ENCODE results near the gene CSF2.
"Not testable (repeated sequence)": the region's sequence is repeated elsewhere in the genome, so short reads cannot be mapped to it uniquely, and the experiment has no call there.

CSF2 gene

GRCh38 chr5:132093271-132093670, 19.7 kb downstream of the CSF2 start:
- no peak for DNase-seq

DNA sequence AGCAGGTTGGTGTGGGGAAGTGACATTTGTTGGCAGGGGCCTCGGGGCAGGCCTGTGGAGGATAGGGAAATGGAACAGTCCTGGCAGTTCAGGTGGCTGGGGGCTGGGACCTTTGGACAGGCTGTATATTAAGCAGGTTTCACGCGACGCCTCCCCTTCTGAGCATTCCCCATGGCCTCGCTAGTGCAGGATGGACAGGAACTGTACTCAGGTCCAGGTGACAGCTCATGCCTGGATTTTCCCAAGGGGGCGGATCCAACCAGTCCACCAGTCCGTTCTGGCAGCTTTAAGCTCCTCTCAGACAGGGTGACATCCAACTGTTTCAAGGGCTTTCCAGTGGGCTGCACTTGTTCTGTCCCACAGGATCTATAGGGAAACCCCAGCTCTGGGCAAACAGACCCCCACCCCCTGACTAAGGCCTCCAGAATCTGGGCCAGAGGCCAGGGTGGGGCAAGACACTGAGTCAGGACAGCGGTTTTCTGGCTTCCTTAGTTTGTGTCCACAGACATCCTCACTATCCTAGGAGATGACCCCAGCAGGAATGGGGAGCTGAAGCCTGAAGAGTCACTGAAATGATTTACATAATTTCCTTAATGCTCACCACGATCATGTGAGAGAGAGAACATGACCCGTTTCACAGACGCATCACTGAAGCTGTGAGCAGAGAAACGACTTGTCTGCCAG, 20.9 kb downstream of the CSF2 start:
- DNase-seq: no peak

DNA sequence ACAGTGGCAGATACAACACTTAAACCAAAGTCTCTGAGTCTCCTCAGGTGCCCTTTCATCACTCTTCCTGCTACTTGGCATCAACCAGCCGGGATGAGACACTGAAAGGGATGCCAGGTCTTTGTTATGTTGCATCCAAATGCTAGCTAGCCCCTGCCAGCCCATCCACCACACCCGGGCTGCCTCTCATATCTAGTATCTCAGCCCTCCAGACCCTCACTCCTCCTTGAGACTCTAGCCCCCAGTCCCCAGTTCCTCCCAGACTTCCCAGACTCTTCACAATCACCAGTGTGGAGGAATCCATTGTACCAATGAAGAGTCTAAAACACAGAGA, 21.5 kb downstream of the CSF2 start:
- DNase-seq: no peak

- DNase-seq: no peak
Measured at GRCh38 chr5:132095424-132095972, 21.9 kb downstream of the CSF2 start.

GRCh38 chr5:132096904-132097303, 23.3 kb downstream of the CSF2 start:
- DNase-seq: no peak

DNA sequence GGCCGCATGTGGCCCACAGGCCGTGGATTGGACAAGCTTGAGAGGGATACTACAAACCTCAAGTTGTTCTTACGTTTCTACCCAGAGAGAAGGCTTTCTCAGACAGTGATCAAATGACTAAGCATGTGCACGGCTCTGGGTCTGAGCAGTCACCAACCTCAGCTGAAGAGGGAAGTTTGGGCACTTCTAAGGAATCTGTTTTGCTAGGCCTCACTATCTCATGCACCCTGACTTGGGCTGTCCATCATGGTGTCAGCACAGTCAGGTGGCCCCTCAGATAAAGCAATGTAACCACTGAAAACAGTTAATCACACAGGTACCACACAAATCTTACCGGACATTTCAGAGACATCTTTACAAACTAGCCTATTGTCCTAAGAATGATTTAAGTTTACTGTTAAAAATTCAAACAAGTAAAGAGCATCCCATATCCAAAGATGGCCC, 24.6 kb downstream of the CSF2 start:
- DNase-seq: no peak

GRCh38 chr5:132098621-132099020, 25.0 kb downstream of the CSF2 start:
- DNase-seq: no peak

DNA sequence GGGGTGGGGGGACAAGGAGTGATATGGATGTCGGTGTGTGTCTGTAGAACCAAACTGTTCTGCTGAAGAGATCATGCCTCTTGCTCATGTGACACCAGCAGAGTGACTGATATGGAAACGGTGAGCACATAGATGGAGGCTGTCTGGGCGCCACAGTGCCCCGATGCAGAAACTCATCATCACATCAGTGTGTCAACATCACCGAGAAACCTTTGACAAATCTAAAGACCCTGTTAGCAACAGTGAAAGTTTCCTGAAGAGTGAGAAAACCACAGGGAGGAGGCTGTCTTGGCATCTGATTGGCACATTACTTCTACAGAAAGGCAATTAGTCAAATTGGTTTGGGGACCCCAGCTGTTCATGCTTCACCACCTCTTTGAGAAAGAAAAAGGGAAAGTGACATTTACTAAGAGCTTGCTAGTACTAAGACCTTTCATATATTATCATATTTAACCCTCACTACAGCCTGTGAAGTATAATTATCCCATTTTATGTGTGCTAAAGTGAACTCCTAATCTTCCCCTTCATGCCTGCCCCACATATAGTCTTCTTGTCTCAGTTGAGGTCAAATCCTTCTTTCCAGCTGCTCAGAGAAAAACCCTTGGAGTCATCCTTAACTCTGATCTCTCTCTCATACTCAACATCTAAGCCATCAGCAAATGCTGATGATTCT, 25.6 kb downstream of the CSF2 start:
- no peak for DNase-seq

DNA sequence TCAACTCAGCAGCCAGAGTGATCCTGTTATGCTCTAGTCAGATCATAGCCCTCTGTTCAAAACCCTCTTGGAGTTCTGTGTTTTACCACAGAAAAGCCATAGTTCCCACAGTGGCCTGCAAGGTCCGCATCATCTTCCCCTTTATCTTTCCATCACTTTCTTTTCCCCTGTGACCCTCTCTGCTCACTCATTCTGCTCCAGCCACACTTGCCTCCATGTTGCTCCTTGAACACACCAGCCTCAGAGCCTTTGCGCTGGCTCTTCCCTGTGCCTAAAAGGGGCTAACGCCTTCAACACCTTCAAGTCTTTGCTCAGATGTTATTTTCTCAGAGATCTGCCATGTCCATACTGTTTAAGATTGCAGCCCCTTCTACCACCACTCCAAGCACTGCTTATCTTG, 26.3 kb downstream of the CSF2 start:
- DNase-seq: no peak

DNA sequence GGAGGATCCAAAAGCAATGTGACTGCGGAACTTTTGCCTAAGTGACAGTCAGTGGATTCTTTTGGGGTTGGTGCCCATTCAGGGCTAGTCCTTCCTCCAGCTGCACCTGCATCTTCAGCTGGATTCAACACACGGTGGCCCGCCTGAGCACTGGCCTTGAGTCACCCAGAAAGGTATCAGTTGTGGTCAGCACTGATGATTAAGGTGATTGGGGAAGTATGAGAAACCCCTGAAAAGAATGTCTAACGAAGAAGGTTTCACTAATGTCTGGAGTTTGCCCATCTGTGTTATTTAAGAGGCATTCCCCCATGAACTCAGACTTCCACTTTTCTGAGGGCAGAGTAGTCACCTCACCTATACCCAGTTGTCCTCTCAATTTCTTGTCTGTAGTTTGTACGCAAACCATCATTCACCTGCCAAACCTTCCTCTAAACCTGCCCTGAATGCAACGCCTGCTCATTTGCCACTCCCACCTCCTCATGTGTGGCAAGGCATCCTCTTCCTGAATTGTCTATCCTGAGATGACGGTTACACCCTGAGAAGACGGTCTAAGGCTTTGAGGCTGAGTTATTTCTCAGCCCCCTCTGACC, 27.2 kb downstream of the CSF2 start:
- no peak for DNase-seq

DNA sequence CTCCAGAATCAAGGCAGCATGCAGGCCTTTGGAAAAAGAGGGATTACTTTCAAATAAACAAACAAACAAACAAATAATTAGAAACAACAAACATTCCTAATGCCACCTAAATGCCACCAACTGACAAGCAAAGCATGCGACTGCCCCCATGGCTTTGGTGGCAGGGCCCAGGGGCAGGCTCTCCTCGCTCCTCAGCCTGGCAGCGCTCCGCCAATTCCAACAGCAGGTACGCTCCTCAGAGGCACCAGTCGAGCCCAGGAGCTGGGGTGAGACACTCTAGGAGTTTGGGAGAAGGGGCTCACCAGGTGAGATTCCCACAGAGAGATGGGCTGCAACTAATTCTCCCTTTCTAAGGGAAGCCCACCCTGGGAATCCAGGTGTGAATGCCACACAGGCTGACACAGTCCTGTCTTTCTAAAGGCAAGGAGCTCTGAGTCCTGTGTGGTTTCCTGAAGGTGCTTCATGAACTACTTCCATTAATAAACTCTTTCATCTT, 27.8 kb downstream of the CSF2 start:
- no peak for DNase-seq

DNA sequence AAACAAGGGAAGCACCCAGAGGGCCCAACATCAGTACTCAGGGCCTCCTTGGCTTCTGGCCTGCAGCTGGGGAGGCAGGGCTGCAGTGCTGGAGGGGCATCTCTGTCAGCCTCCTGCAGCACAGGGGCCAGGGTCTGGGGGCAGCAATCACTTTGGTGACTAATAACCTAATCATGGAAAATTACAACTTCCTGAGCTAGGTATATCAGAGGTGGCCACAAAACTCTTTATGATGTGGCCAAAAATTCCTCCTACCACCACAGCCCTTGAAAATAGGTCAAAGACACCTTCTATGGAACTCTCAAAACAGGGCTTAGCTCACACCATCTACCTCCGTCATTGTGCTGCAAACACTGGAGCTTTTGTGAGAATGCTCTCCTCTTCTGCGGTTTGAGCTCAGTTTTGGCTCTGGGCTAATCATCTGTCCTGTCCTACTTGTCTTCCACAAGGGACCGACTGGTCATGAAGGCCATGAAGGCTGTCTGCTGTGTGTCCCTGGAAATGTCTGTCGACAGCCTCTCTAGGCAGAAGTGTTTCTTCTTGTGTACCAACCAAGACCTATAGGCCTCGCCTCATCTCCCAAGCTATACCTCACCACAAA, 28.6 kb downstream of the CSF2 start:
- no peak for DNase-seq

- DNase-seq: no peak
Measured at GRCh38 chr5:132102944-132103331, 29.3 kb downstream of the CSF2 start.

DNA sequence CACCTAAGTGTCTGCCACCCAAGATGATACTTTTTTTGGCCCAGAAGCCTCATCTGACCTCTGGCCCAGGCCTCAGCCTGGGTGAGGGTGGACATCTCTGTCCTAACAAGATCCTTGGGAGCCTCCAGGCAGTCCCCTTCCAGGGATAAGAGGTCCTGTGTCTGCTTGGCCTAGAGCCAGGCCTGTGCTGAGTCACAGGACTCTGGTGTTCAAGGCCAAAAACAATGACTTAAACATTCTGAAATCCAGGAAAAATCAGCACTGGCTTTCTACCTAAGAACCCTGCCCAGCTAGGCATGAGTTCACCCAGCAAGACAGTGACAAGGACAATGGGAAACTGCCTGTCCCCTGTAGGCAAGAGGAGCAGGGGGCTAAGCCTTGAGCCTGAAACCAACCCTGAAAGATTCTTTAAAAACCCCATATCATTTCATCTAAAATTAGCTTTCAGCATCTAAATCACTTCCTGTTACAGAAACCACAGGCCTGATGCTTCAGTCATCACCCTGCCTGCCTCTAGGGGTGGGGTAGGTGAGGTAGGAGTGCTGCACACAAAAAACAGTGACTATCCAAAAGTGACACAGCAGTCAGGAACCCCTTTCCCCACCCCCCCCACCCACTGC, 29.9 kb downstream of the CSF2 start:
- no peak for DNase-seq

- DNase-seq: no peak
Measured at GRCh38 chr5:132103969-132104391, 30.4 kb downstream of the CSF2 start.

DNA sequence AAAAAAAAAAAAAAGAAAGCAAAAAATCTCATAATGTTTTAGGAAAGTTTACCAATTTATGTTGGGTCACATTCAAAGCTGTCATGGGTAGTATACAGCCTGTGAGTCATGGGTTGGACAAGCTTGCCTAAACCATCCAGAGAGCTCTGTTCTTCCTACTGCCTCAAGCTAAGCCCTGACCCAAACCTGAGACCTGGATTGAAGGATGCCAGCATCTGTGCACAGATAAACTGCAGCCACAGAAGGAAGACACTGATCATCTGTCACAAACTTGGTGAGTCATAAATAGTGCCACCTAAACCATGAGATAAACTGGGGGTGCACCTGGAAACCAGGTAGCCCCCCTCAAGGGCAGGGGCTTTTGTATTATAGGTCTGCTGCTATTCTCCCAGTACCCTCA, 31.0 kb downstream of the CSF2 start:
- no peak for DNase-seq

GRCh38 chr5:132105688-132106087, 32.1 kb downstream of the CSF2 start:
- DNase-seq: no peak

DNA sequence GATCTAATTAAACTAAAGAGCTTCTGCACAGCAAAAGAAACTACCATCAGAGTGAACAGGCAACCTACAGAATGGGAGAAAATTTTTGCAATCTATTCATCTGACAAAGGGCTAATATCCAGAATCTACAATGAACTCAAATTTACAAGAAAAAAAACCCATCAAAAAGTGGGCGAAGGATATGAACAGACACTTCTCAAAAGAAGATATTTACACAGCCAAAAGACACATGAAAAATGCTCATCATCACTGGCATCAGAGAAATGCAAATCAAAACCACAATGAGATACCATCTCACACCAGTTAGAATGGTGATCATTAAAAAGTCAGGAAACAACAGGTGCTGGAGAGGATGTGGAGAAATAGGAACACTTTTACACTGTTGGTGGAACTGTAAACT, 34.9 kb downstream of the CSF2 start:
- not testable (repeated sequence) for DNase-seq

DNA sequence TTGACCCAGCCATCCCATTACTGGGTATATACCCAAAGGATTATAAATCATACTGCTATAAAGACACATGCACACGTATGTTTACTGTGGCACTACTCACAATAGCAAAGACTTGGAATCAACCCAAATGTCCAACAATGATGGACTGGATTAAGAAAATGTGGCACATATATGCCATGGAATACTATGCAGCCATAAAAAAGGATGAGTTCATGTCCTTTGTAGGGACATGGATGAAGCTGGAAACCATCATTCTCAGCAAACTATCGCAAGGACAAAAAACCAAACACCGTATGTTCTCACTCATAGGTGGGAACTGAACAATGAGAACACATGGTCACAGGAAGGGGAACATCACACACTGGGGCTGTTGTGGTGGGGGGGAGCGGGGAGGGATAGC, 35.4 kb downstream of the CSF2 start:
- DNase-seq: not testable (repeated sequence)

DNA sequence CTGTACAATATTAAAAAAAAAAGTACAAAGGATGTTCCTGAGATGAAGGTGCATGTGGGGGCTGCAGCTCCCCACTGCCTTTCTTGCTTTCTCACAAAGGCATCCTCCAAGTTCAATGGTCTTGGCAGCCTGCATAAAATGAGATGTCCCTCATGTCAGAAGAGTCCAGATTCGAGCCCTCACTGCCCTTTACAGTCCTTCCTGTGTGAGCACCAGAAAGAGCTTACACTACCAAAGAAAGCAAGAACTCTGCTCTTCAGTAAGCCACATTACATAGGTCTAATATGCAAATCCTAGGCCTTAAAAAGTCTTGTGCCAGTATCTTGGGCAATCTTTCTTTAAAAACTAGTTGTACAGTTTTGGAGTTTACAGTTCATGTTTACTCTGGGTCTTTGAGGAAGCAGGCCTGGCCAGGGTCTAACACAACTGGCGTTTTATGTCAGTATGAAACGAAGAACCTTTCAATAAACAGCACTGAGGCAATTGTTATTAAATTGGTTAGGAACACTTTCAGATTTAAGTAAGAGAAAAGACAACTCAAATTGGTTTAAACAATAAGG, 36.0 kb downstream of the CSF2 start:
- no peak for DNase-seq

DNA sequence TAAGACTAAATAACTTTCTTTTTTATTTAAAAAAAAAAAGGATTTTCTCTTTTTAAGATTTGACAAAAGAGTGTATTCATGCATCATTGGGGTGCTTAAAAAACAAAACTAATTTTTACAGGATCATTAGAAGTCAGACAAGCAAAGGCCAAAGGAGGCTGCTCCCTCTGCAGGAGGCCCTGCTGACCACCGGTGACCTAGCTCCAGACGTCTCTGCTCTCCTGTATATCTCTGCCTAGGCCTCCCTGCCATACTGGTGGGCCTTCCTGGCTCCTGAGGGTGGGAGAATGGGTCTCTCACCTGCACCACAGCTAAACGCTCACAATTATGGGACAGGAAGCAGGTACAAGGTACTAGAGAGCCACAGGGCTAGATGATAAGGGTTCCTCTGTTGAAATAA, 36.6 kb downstream of the CSF2 start:
- no peak for DNase-seq

DNA sequence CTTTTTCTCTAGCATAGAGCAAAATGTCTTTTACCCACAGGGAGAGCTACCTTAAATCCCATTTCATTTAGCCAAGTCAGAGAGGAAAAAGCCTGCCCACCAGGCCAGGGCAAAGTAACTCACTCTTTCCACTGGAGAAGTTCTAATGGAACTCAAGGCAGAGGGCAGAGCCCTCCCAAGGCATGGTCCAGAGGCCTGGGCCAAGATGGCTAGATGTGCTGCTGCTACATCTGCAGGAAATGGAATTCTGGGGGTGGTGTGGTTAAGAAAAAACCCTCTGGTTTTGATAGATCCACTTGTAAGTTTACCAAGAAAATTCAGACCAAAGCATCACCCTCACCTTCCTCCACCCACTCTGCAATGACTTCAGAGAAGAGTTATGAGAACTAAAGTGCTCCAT, 37.3 kb downstream of the CSF2 start:
- DNase-seq: no peak

GRCh38 chr5:132112111-132112510, 38.5 kb downstream of the CSF2 start:
- no peak for DNase-seq

Data from effector CD8-positive, alpha-beta T cell (primary cell).